ENCODE data around the gene GAA.
"Not testable (repeated sequence)": the region's sequence is repeated elsewhere in the genome, so short reads cannot be mapped to it uniquely, and the experiment has no call there.

The GAA gene

GRCh38 chr17:80082403-80083135 is 18.8 kb upstream of the GAA start:
- peak; percentile 78 for DNase-seq (ENCODE audit: insufficient read length, low spot score)
- peak; percentile 88 for FAIRE-seq

- no peak for DNase-seq (ENCODE audit: insufficient read length, low spot score)
- FAIRE-seq: no peak
Observed at GRCh38 chr17:80083136-80083661, 18.2 kb upstream of the GAA start.

- DNase-seq (ENCODE audit: insufficient read length, low spot score): no peak
- FAIRE-seq: no peak
Observed at GRCh38 chr17:80084773-80085172, 16.6 kb upstream of the GAA start.

- DNase-seq (ENCODE audit: insufficient read length, low spot score) (no peak), FAIRE-seq (no peak)
Observed at GRCh38 chr17:80086081-80086480, 15.3 kb upstream of the GAA start.

- no peak for FAIRE-seq
Observed at GRCh38 chr17:80086616-80087015, 14.8 kb upstream of the GAA start.

GRCh38 chr17:80087346-80088265 is 13.8 kb upstream of the GAA start:
- no peak for DNase-seq (ENCODE audit: insufficient read length, low spot score)
- FAIRE-seq: no peak

More at GRCh38 chr17:80086616-80087015, 14.8 kb upstream of the GAA start:
- no peak for DNase-seq (ENCODE audit: insufficient read length, low spot score)

GRCh38 chr17:80089762-80090161 is 11.6 kb upstream of the GAA start:
- FAIRE-seq (no peak), DNase-seq (ENCODE audit: insufficient read length, low spot score) (no peak)

- DNase-seq (ENCODE audit: insufficient read length, low spot score): not testable (repeated sequence)
- peak; percentile 98 for FAIRE-seq
Observed at GRCh38 chr17:80090164-80090563, 11.2 kb upstream of the GAA start.

- DNase-seq (ENCODE audit: insufficient read length, low spot score) (no peak), FAIRE-seq (no peak)
Observed at GRCh38 chr17:80091376-80091775, 10.0 kb upstream of the GAA start.

GRCh38 chr17:80092959-80093358 is 8.4 kb upstream of the GAA start:
- no peak for FAIRE-seq
- no peak for DNase-seq (ENCODE audit: insufficient read length, low spot score)

GRCh38 chr17:80095038-80095843 is 6.1 kb upstream of the GAA start:
- no peak for DNase-seq (ENCODE audit: insufficient read length, low spot score)

GRCh38 chr17:80095844-80096475 is 5.4 kb upstream of the GAA start:
- DNase-seq (ENCODE audit: insufficient read length, low spot score) (no peak), FAIRE-seq (no peak)

More at GRCh38 chr17:80095038-80095843, 6.1 kb upstream of the GAA start:
- FAIRE-seq: no peak

GRCh38 chr17:80096561-80097021 is 4.8 kb upstream of the GAA start:
- DNase-seq (ENCODE audit: insufficient read length, low spot score): no peak
- FAIRE-seq: no peak

- no peak for FAIRE-seq
- DNase-seq (ENCODE audit: insufficient read length, low spot score): no peak
Observed at GRCh38 chr17:80097127-80097621, 4.2 kb upstream of the GAA start.

GRCh38 chr17:80097844-80098691 is 3.3 kb upstream of the GAA start:
- DNase-seq (ENCODE audit: insufficient read length, low spot score): no peak
- no peak for FAIRE-seq

GRCh38 chr17:80099291-80100034 is 1.9 kb upstream of the GAA start:
- DNase-seq (ENCODE audit: insufficient read length, low spot score) (no peak), FAIRE-seq (no peak)

GRCh38 chr17:80100035-80100323 is 1.4 kb upstream of the GAA start:
- DNase-seq (ENCODE audit: insufficient read length, low spot score): no peak
- FAIRE-seq: no peak

- no peak for DNase-seq (ENCODE audit: insufficient read length, low spot score)
- FAIRE-seq: no peak
Observed at GRCh38 chr17:80101946-80102663, 724 bp downstream of the GAA start.
